ENCODE data around the gene CDHR4.

DNA sequence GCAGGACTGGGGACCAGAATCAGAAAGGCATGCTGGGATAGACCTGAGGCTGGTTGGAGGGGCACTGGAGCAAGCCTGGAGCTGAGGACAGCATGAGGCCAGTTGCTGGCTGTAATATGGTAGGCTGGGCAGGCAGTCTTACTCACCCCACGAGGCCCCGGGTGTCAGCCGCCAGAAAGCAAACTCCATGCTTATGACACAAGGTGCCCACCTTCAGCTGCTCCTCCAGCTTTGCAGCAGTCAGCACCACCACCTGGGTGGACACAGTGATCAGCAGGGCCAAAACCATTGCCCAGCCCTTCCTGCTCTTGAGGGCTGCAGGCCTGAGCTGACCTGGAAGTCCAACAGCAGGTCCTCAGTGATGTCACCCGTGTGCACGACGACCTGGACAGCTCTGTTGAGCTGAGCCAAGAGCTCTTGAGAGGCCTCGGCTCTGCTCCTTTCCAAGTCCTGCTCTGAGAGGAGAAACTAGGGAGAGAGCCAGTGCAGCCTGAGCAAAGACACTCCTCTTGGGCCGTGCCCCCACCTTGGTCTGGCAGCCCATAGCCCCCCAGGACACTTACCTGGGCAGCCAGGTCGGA is 13.3 kb upstream of the CDHR4 start:
- TF ChIP-seq, protein P1, sequence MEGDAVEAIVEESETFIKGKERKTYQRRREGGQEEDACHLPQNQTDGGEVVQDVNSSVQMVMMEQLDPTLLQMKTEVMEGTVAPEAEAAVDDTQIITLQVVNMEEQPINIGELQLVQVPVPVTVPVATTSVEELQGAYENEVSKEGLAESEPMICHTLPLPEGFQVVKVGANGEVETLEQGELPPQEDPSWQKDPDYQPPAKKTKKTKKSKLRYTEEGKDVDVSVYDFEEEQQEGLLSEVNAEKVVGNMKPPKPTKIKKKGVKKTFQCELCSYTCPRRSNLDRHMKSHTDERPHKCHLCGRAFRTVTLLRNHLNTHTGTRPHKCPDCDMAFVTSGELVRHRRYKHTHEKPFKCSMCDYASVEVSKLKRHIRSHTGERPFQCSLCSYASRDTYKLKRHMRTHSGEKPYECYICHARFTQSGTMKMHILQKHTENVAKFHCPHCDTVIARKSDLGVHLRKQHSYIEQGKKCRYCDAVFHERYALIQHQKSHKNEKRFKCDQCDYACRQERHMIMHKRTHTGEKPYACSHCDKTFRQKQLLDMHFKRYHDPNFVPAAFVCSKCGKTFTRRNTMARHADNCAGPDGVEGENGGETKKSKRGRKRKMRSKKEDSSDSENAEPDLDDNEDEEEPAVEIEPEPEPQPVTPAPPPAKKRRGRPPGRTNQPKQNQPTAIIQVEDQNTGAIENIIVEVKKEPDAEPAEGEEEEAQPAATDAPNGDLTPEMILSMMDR (IDR thresholded peaks at IDR 0.05; ENCODE audit: poor library complexity) = no peak
- TF ChIP-seq EZH2phosphoT487 (IDR thresholded peaks at IDR 0.05; ENCODE audit: low read depth, severe bottlenecking, unreplicated experiment) = no peak
